ENCODE data around the gene RNF121.

The RNF121 gene

GRCh38 chr11:71934213-71934612, 5.4 kb downstream of the RNF121 start:
- DNase-seq (ENCODE audit: low spot score), result no peak

DNA sequence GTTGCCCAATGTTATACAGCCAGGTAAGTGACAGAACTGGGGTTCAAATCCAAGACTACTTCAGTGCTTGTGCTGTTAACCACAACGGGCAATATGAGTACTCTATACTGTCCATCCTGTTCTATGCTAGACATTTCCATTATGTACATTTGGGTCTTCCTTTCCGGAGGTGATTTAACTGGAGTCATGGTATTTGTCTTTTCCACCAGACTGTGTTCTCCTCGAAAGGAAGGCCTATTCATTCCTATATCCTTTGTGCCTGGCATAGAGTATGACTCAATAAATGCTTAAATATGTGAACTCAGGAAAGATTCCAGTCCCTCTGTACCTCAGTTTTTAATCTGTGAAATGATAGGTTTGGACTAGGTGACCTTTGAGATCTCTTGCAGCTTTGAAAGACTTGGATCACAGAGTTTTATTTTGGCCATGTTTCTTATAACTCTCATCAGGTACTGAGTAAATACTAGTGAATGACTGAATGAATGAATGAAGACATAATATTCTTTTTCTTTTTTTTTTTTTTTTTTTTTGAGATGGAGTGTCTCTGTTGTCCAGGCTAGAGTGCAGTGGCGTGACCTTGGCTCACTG, 6.6 kb downstream of the RNF121 start:
- no peak for DNase-seq (ENCODE audit: low spot score)

GRCh38 chr11:71936825-71937224, 8.0 kb downstream of the RNF121 start:
- no peak for DNase-seq (ENCODE audit: low spot score)

DNA sequence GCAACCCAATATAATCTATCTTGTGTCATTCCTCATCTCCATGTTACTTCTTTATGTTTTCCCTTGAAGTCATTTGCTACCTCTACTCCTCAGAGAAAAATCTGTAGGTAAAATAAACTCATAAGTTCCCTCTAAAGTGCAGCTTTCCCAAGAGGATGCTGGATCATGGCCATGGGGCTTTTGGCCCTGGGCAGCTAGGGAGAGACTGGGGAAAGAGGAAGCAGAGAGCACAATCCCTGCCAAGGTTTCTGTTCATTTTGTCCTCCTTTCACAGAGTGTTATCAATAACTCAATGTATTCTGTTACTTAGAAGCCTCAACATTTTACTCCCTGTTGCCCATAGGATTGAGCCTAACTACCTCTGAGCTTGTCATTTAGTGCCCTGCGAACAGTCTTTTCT, 9.0 kb downstream of the RNF121 start:
- DNase-seq (ENCODE audit: low spot score), result no peak

DNA sequence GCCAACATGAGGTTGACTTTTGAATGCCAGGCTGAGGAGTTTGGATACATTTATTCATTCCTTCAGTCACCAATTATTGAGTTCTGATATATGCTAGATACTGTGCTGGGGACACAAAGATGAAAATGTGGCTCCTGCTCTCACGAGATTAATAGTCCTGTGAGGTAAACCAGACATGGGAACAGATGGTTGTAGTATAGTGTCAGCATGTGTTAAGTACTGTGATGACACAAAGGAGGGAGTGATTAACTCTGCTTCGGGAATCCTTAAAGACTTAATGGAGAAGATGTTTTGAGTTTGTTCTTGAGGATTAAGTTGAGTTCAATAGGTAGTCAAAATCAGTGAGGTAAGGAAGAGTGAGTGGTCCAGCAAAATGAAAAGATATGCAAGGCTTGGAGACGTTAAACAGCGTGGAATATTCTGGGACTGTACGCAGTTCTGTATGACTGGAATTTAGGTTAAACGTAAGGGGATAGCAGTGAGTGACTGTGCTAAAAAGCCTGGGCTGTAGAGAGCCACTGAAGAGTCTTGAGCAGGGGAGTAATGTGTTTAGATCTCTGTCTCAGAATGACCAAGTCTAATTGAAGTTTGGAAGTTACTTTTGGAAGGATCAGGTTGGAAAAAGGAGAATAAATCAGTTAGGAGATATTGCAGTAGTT, 11.8 kb downstream of the RNF121 start:
- peak; percentile 17 for DNase-seq (ENCODE audit: low spot score)

GRCh38 chr11:71946144-71946571, 17.3 kb downstream of the RNF121 start:
- no peak for DNase-seq (ENCODE audit: low spot score)

- no peak for DNase-seq (ENCODE audit: low spot score)
Measured at GRCh38 chr11:71947498-71947897, 18.7 kb downstream of the RNF121 start.

DNA sequence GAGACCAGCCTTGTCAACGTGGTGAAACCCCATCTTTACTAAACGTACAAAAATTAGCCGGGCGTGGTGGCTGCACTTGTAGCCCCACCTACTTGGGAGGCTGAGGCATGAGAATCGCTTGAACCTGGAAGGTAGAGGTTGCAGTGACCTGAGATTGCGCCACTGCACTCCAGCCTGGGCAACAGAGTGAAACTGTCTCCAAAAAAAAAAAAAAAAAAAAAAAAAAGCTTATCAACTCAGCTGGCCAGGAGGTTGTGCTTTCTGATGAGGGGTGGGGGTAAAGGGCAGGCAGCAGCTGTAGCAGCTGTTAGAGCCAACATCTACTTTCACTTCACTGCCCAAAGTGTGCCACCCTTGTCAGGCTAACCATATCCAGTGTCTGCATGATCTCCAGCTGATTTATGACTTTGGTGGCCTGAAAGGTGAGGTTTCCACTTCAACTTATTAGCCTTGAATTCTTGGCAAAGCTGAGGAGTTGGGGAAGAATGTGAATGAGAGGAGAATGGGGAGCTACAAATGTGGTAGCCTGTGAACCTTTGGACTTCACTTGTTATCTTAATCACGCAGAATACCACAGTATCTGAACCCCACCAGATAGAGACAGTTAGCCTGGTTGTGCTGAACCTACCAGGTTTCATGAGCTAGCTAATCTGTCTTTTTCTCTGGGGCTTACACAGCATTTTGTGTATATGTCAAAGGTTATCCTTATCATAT, 19.6 kb downstream of the RNF121 start:
- no peak for DNase-seq (ENCODE audit: low spot score)

- DNase-seq (ENCODE audit: low spot score), result no peak
Measured at GRCh38 chr11:71949034-71949433, 20.2 kb downstream of the RNF121 start.

- DNase-seq (ENCODE audit: low spot score), result no peak
Measured at GRCh38 chr11:71951741-71952310, 23.0 kb downstream of the RNF121 start.

GRCh38 chr11:71955898-71956456, 27.1 kb downstream of the RNF121 start:
- DNase-seq (ENCODE audit: low spot score), result no peak

GRCh38 chr11:71962428-71963038, 33.7 kb downstream of the RNF121 start:
- DNase-seq (ENCODE audit: low spot score), result no peak

DNA sequence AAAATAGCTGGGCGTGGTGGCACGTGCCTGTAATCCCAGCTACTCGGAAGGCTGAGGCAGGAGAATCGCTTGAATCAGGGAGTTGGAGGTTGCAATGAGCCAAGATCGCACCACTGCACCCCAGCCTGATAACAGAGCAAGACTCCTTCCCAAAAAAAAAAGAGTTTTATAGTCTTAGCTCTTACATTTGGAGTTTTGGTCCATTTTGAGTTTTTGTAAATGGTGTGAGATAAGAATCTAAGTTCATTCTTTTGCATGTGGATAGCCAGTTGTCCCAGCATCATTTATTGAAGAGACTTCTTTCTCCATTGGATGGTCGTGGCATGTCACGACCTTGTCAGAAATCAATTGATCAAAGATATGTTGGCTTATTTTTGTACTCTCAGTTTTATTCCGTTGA, 34.6 kb downstream of the RNF121 start:
- DNase-seq (ENCODE audit: low spot score), result no peak

DNA sequence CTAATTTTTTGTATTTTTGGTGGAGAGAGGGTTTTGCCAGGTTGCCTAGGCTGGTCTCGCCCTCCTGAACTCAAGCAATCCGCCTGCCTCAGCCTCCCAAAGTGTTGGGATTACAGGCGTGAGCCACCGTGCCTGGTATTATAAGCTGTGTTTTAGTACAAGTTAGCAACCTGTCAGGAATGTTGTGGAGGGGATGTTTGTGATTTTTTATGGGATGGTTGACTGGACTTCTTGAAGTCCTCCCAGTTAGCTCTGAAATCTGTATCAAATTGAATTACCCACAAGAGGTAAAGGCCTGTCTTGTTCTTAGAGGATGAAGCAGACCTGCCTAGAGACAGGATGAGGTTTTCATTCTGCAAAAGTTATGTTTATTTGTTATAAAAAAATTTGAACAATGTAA, 35.8 kb downstream of the RNF121 start:
- DNase-seq (ENCODE audit: low spot score), result no peak

DNA sequence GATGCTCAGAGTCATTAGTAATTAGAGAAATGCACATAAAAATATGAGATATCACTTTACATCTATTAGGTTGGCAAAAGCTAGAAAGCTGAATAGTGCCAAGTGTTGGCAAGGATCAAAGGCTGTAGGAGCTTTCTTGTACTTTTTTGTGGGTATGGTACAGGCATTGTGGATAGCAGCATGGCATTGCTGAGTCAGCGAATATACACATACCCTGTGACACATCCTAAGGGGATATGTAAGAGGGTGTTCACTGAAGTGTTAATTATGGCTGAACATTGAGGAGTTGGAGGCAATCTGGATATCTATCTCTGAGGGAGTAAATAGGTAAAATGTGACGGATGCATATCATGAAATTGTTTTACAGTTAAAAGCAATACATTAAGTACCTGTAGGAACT, 42.8 kb downstream of the RNF121 start:
- DNase-seq (ENCODE audit: low spot score), result no peak

DNA sequence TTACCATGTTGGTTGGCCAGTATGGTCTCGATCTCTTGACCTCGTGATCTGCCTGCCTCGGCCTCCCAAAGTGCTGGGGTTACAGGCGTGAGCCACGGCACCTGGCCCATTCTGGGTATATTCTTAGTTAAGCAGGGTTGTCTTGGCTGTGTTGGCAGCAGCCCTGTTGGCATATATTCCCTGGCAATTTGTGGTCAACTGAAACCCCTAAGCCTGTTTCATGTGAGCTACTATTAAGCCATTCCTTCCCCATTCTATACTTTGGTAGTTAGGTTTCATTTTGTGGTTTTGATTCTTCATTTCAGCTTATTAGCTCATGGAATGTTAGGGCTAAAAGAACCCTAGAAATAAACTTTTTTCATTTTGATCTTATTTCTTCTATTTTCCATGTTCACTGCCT, 47.7 kb downstream of the RNF121 start:
- DNase-seq (ENCODE audit: low spot score), result no peak

DNA sequence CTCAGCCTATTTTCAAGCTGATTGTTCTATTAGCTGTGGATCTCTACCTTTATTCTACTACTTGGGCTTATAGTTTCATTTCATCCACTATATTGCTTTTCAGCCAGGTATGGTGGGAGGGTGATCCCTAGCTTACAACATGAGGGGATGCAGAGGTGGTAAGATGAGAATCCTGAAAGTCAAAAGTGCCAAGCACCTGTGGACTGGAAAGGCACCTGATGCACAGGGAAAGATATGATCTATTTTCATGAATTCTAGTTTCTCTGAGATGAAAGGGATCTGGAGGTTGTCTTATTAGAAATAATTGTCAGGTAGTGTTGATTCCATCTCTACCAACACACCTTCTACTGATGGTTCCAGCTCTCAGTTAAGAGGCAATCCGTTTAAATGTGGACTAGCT, 48.2 kb downstream of the RNF121 start:
- no peak for DNase-seq (ENCODE audit: low spot score)

GRCh38 chr11:71977743-71978418, 49.0 kb downstream of the RNF121 start:
- DNase-seq (ENCODE audit: low spot score), result peak; percentile 47

DNA sequence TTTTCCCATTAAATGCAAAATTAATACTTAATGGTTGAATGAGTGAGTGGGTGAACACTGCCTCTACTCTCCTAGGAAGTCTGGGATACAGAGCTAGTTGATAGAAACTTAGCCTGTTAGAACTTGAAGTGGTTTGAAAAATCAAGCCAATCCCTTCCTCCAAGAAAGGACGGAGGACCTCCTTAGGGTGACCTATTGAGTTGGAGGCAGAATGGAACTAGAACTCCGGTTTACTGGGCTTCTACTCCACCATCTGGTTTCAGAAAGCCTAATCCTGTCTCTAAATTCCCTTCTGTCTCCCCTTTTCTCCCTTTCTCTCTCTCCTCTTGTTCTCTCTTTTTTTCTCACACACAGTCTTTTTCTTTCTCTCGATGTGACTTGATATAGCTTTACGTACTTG, 50.2 kb downstream of the RNF121 start:
- no peak for DNase-seq (ENCODE audit: low spot score)

GRCh38 chr11:71979602-71980001, 50.8 kb downstream of the RNF121 start:
- DNase-seq (ENCODE audit: low spot score), result no peak

- DNase-seq (ENCODE audit: low spot score), result no peak
Measured at GRCh38 chr11:71986131-71986530, 57.3 kb downstream of the RNF121 start.

All from SK-N-DZ (cell line).